HG03460 (cell line): ENCODE measurements around the gene PAM.
"Not testable (repeated sequence)": the region's sequence is repeated elsewhere in the genome, so short reads cannot be mapped to it uniquely, and the experiment has no call there.

Experiments used
- ATAC-seq: cut with Tn5 transposase; IDR thresholded peaks from one replicate; pipeline ENCODE4 v1.9.1; 2021; ENCODE audit not compliant: unreplicated experiment

The PAM gene

GRCh38 chr5:102750151-102750834 lies 4.8 kb upstream of the PAM start:
- ATAC-seq, result no peak

GRCh38 chr5:102751903-102752376 lies 3.2 kb upstream of the PAM start:
- ATAC-seq, result not testable (repeated sequence)

- ATAC-seq, result peak; percentile 1
Observed at GRCh38 chr5:102753889-102754766, 977 bp upstream of the PAM start.

- peak; percentile 77 for ATAC-seq
Observed at GRCh38 chr5:102755686-102756371, 724 bp downstream of the PAM start.

- no peak for ATAC-seq
Observed at GRCh38 chr5:102758576-102758975, 3.5 kb downstream of the PAM start.

GRCh38 chr5:102759289-102759688 lies 4.2 kb downstream of the PAM start:
- ATAC-seq, result no peak

GRCh38 chr5:102759700-102760099 lies 4.6 kb downstream of the PAM start:
- ATAC-seq, result no peak

GRCh38 chr5:102760815-102761214 lies 5.7 kb downstream of the PAM start:
- ATAC-seq, result no peak

GRCh38 chr5:102762095-102762534 lies 7.0 kb downstream of the PAM start:
- ATAC-seq, result peak; percentile 70

- no peak for ATAC-seq
Observed at GRCh38 chr5:102762562-102763227, 7.6 kb downstream of the PAM start.

- ATAC-seq, result no peak
Observed at GRCh38 chr5:102763734-102764133, 8.6 kb downstream of the PAM start.

GRCh38 chr5:102764381-102765004 lies 9.4 kb downstream of the PAM start:
- no peak for ATAC-seq

GRCh38 chr5:102765350-102765749 lies 10.2 kb downstream of the PAM start:
- no peak for ATAC-seq

- no peak for ATAC-seq
Observed at GRCh38 chr5:102766295-102767090, 11.4 kb downstream of the PAM start.

GRCh38 chr5:102767862-102768261 lies 12.8 kb downstream of the PAM start:
- no peak for ATAC-seq

GRCh38 chr5:102770803-102771202 lies 15.7 kb downstream of the PAM start:
- no peak for ATAC-seq

- no peak for ATAC-seq
Observed at GRCh38 chr5:102771435-102771834, 16.3 kb downstream of the PAM start.

GRCh38 chr5:102772273-102772672 lies 17.2 kb downstream of the PAM start:
- ATAC-seq, result no peak

GRCh38 chr5:102773133-102773532 lies 18.0 kb downstream of the PAM start:
- ATAC-seq, result no peak

- ATAC-seq, result not testable (repeated sequence)
Observed at GRCh38 chr5:102775756-102776155, 20.7 kb downstream of the PAM start.
